H9 (cell line): ENCODE measurements around the gene ADAMTSL3. TPM values are rescaled to one million over a fixed set of nuclear protein-coding genes. Genes with fewer than 3 reads are reported as not detected.
"Not testable (repeated sequence)": the region's sequence is repeated elsewhere in the genome, so short reads cannot be mapped to it uniquely, and the experiment has no call there.

Experiments used
- DNase-seq: peaks from one replicate; pipeline ENCODE4 v3.0.0-alpha.2; 2017
- H2AFZ ChIP-seq: one replicate; pipeline ENCODE4 v1.6.1; 2013; ENCODE audit warnings: mild to moderate bottlenecking, low read length, control low read depth, moderate library complexity
- H2AK5ac ChIP-seq: 2 replicates; pipeline ENCODE4 v1.6.1; 2013; ENCODE audit warnings: low read length, control low read depth, mixed read lengths; ENCODE audit not compliant: insufficient read length
- H2BK120ac ChIP-seq: one replicate; pipeline ENCODE4 v1.6.1; 2013; ENCODE audit warnings: low read depth, mild to moderate bottlenecking, low read length, control low read depth, inconsistent platforms; ENCODE audit not compliant: poor library complexity, severe bottlenecking
- H2BK12ac ChIP-seq: 2 replicates; pipeline ENCODE4 v1.6.1; 2013; ENCODE audit warnings: low read length, control low read depth, mixed read lengths, low read depth; ENCODE audit not compliant: insufficient read length
- H2BK15ac ChIP-seq: 2 replicates; pipeline ENCODE4 v1.6.1; 2013; ENCODE audit warnings: low read depth, low read length, control low read depth
- H2BK20ac ChIP-seq: one replicate; pipeline ENCODE4 v1.6.1; 2013; ENCODE audit warnings: low read depth, mild to moderate bottlenecking, low read length, control low read depth, inconsistent platforms; ENCODE audit not compliant: poor library complexity, severe bottlenecking
- H2BK5ac ChIP-seq: 2 replicates; pipeline ENCODE4 v1.6.1; 2013; ENCODE audit warnings: low read length, control low read depth, mixed read lengths; ENCODE audit not compliant: insufficient read length
- H3K14ac ChIP-seq: 2 replicates; pipeline ENCODE4 v1.6.1; 2013; ENCODE audit warnings: low read length, control low read depth; ENCODE audit not compliant: insufficient read depth
- H3K18ac ChIP-seq: 2 replicates; pipeline ENCODE4 v1.6.1; 2013; ENCODE audit warnings: low read depth, mild to moderate bottlenecking, mixed read lengths, low read length, control low read depth; ENCODE audit not compliant: insufficient read length
- H3K23ac ChIP-seq: 2 replicates; pipeline ENCODE4 v1.6.1; 2013; ENCODE audit warnings: low read length, control low read depth, mixed read lengths, low read depth; ENCODE audit not compliant: insufficient read length
- H3K23me2 ChIP-seq: 2 replicates; pipeline ENCODE4 v1.6.1; 2013; ENCODE audit warnings: low read depth, mild to moderate bottlenecking, mixed read lengths, low read length, control low read depth; ENCODE audit not compliant: insufficient read length, poor library complexity, severe bottlenecking
- H3K27ac ChIP-seq: 2 replicates; pipeline ENCODE4 v1.5.1; 2013; ENCODE audit warnings: low read length, control low read depth, mixed read lengths, low read depth; ENCODE audit not compliant: insufficient read length
- H3K27me3 ChIP-seq: 2 replicates; pipeline ENCODE4 v1.6.1; 2013; ENCODE audit warnings: low read length, control low read depth, inconsistent platforms; ENCODE audit not compliant: insufficient read depth
- H3K4ac ChIP-seq: 2 replicates; pipeline ENCODE4 v1.6.1; 2013; ENCODE audit warnings: low read depth, mild to moderate bottlenecking, control low read depth, inconsistent platforms, low read length, moderate library complexity
- H3K4me1 ChIP-seq: 2 replicates; pipeline ENCODE4 v1.6.1; 2013; ENCODE audit warnings: low read length, control low read depth, inconsistent platforms; ENCODE audit not compliant: insufficient read depth
- H3K4me2 ChIP-seq: 2 replicates; pipeline ENCODE4 v1.6.1; 2013; ENCODE audit warnings: low read length, control low read depth, mixed read lengths; ENCODE audit not compliant: insufficient read length, insufficient read depth
- H3K56ac ChIP-seq: 2 replicates; pipeline ENCODE4 v1.6.1; 2013; ENCODE audit warnings: low read depth, mild to moderate bottlenecking, mixed read lengths, low read length, control low read depth; ENCODE audit not compliant: insufficient read length
- H3K79me1 ChIP-seq: 2 replicates; pipeline ENCODE4 v1.6.1; 2013; ENCODE audit warnings: low read depth, mild to moderate bottlenecking, moderate library complexity, low read length, control low read depth, inconsistent platforms; ENCODE audit not compliant: insufficient read depth, poor library complexity, severe bottlenecking
- H3K79me2 ChIP-seq: 2 replicates; pipeline ENCODE4 v1.6.1; 2013; ENCODE audit warnings: low read length, control low read depth, inconsistent platforms; ENCODE audit not compliant: insufficient read depth
- H3K9ac ChIP-seq: 2 replicates; pipeline ENCODE4 v1.6.1; 2013; ENCODE audit warnings: low read length, control low read depth, mixed read lengths; ENCODE audit not compliant: insufficient read length; ENCODE audit errors: extremely low read depth
- H3K9me3 ChIP-seq: one replicate; pipeline ENCODE4 v1.6.1; 2013; ENCODE audit warnings: low read depth, low read length, inconsistent platforms; ENCODE audit not compliant: control insufficient read depth
- H3T11ph ChIP-seq: one replicate; pipeline ENCODE4 v1.6.1; 2013; ENCODE audit warnings: mild to moderate bottlenecking, low read length, control low read depth, inconsistent platforms
- H4K20me1 ChIP-seq: one replicate; pipeline ENCODE4 v1.6.1; 2013; ENCODE audit not compliant: control insufficient read depth, insufficient read length, insufficient read depth
- H4K5ac ChIP-seq: 2 replicates; pipeline ENCODE4 v1.6.1; 2013; ENCODE audit warnings: low read depth, mild to moderate bottlenecking, mixed read lengths, low read length, control low read depth; ENCODE audit not compliant: insufficient read length
- H4K8ac ChIP-seq: replicated peaks from 2 replicates; pipeline ENCODE4 v1.6.1; 2013; ENCODE audit warnings: low read length, control low read depth, mixed read lengths, low read depth; ENCODE audit not compliant: insufficient read length
- H4K91ac ChIP-seq: 2 replicates; pipeline ENCODE4 v1.6.1; 2013; ENCODE audit warnings: low read depth, mild to moderate bottlenecking, moderate library complexity, mixed read lengths, low read length, control low read depth; ENCODE audit not compliant: insufficient read length
- H3K27ac Mint-ChIP-seq, 3 experiments: 2 replicates in 2 of 3; 3 replicates in 1 of 3; pipeline ENCODE4 v1.8.0; 2020 to 2021; ENCODE audit warnings: mixed read lengths in 3 of 3, mild to moderate bottlenecking in 1 of 3, moderate library complexity in 1 of 3
- H3K27me3 Mint-ChIP-seq: 2 replicates; pipeline ENCODE4 v1.8.0; 2021; ENCODE audit warnings: low read depth, mild to moderate bottlenecking, moderate library complexity, mixed read lengths
- H3K36me3 Mint-ChIP-seq, 3 experiments: 2 replicates in 2 of 3; 3 replicates in 1 of 3; pipeline ENCODE4 v1.8.0; 2020 to 2021; ENCODE audit warnings: low read depth in 3 of 3, mixed read lengths in 3 of 3; ENCODE audit not compliant: insufficient read depth in 1 of 3
- H3K4me1 Mint-ChIP-seq, 2 experiments: 2 replicates each; pipeline ENCODE4 v1.8.0; 2020; ENCODE audit warnings: mixed read lengths in 2 of 2
- H3K4me3 Mint-ChIP-seq, 2 experiments: 2 replicates in 1 of 2; 3 replicates in 1 of 2; pipeline ENCODE4 v1.8.0; 2020 to 2021; ENCODE audit warnings: mild to moderate bottlenecking in 2 of 2, mixed read lengths in 2 of 2, moderate library complexity in 1 of 2
- H3K9me3 Mint-ChIP-seq, 2 experiments: 2 replicates in 1 of 2; 3 replicates in 1 of 2; pipeline ENCODE4 v1.8.0; 2020; ENCODE audit warnings: mild to moderate bottlenecking in 2 of 2, mixed read lengths in 2 of 2, moderate library complexity in 1 of 2
- WGBS: extraction: QIAGEN DNeasy Blood & Tissue Kit; methylation state at CpG from one replicate; pipeline ENCODE4 v1.1.7; 2013; ENCODE audit warnings: missing lambda C conversion rate, low lambda C conversion rate, mixed read lengths; ENCODE audit not compliant: insufficient read length; ENCODE audit errors: extremely low coverage; 5-methylcytosine and 5-hydroxymethylcytosine counted together
- total RNA-seq: library from RNA; stranded (reverse); gene quantifications from 2 replicates; pipeline ENCODE4 v1.2.1, GENCODE V29; 2021
- TF ChIP-seq, protein P1 (sequence below): fragments of 200-600 bp; sonication (generic); conservative IDR thresholded peaks from 3 replicates; pipeline ENCODE4 v1.8.0; 2021; ENCODE audit warnings: antibody characterized with exemption, mild to moderate bottlenecking

ADAMTSL3 gene
- total RNA-seq, 1 experiment from 2014 or later: 0.39 TPM

DNA sequence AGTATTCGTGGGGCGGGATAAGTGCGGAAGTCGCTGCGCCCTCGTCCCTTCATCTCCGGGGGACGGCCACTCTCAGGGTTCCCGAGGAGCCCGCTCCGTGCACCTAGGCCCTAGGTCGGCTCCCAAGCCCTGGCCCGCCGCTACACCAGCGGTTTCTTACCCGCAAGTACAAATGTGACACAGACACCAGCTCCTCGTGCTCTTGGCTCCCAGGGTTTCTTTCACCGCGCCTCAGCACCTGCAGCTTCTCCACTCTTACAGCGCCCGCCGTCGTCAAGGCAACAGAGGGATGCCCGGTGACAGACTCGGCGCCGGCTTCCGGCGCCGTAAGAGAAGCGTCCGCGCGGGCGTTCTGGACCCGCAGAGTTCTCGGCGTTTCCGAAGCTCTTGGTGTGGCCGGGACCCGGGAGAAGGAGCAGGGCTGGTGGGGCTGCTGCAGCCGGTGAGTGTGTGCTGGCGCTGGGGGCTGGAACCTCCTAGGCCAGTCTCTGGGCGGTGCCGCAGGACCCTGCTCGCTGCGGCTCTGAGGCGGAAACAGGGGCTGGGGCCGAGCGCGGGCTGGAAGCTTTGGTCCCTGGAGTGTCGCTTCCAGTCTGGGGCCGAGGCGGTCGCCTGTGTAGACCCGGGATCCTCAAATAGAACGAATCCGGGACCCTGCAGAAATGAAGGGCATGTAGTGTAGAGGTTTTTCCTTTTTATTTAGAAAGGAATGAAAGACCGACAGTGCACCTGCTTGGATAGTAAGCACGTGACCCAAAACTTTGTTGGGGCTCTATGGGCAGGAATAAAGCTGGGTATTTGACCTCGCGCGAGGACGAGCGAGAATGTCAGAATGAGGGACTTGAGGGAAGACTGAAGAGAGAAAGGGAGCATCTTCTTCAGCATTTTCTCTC, 426.2 kb downstream of the ADAMTSL3 start:
- WGBS: no CpG with 5 or more reads among the region's 65 CpGs
- Histone ChIP-seq H2AFZ (no peak overlapping the region), H4K91ac (no peak overlapping the region), H2BK120ac (no peak overlapping the region), H4K8ac (no peak overlapping the region), H4K20me1 (no peaks in the 10 kb centered on the region), H3K79me1 (no peaks in the 10 kb centered on the region), H3K14ac (no peak overlapping the region), H3K27ac (no peak overlapping the region), H2AK5ac (no peak overlapping the region), H3K23me2 (peaks cover 10% of the 10 kb centered on the region), H3K79me2 (no peaks in the 10 kb centered on the region), H3K4me1 (no peaks in the 10 kb centered on the region), H3K56ac (no peak overlapping the region), H3K4ac (no peak overlapping the region), H2BK15ac (no peak overlapping the region), H3K23ac (no peak overlapping the region), H3K9me3 (no peaks in the 10 kb centered on the region), H3K9ac (no peak overlapping the region), H2BK20ac (no peak overlapping the region), H4K5ac (no peak overlapping the region), H3T11ph (no peak overlapping the region), H3K27me3 (no peaks in the 10 kb centered on the region), H2BK12ac (no peak overlapping the region), H3K4me2 (peak overlapping the region; percentile 86), H2BK5ac (no peak overlapping the region), H3K18ac (peak overlapping the region; percentile 67)
- peak; percentile 74 for DNase-seq
- H3K27me3 Mint-ChIP-seq: peaks cover 66% of the 10 kb centered on the region
- H3K4me3 Mint-ChIP-seq: peak overlapping the region; percentile 82 to 90
- TF ChIP-seq, protein P1, sequence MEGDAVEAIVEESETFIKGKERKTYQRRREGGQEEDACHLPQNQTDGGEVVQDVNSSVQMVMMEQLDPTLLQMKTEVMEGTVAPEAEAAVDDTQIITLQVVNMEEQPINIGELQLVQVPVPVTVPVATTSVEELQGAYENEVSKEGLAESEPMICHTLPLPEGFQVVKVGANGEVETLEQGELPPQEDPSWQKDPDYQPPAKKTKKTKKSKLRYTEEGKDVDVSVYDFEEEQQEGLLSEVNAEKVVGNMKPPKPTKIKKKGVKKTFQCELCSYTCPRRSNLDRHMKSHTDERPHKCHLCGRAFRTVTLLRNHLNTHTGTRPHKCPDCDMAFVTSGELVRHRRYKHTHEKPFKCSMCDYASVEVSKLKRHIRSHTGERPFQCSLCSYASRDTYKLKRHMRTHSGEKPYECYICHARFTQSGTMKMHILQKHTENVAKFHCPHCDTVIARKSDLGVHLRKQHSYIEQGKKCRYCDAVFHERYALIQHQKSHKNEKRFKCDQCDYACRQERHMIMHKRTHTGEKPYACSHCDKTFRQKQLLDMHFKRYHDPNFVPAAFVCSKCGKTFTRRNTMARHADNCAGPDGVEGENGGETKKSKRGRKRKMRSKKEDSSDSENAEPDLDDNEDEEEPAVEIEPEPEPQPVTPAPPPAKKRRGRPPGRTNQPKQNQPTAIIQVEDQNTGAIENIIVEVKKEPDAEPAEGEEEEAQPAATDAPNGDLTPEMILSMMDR: no peak
- H3K36me3 Mint-ChIP-seq: no peaks in the 10 kb centered on the region; a peak in 1 of 7 replicates
- H3K4me1 Mint-ChIP-seq: peaks cover 8 to 10% of the 10 kb centered on the region in 2 experiments
- no peak overlapping the region for H3K27ac Mint-ChIP-seq
- H3K9me3 Mint-ChIP-seq: peaks cover 0 to 2% of the 10 kb centered on the region in 2 experiments; a peak in 1 of 5 replicates

DNA sequence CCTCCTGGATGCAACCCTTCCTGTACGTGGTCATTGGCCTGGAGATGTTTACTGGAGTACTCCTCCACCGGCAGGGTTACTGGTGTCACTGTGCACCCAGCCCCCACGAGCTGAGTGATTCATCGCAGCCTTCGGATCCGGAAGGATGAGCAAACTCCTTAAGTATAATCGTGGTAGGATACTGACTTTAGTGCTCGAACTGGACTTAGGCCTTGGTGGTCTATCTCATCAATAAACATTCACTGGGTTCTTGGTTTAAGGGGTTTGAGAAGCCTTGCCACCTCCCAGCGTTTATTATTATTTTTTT, 426.8 kb downstream of the ADAMTSL3 start:
- H3K4me1 Mint-ChIP-seq, H2BK120ac ChIP-seq, H3K79me1 ChIP-seq, H2BK5ac ChIP-seq, H3K23me2 ChIP-seq, H3K9ac ChIP-seq, DNase-seq, H3K79me2 ChIP-seq, H3K14ac ChIP-seq, H3K18ac ChIP-seq, H3K36me3 Mint-ChIP-seq, H3K9me3 ChIP-seq, H2BK20ac ChIP-seq, H4K20me1 ChIP-seq, H4K91ac ChIP-seq, H3K27ac ChIP-seq, H3K27me3 ChIP-seq, H3K56ac ChIP-seq, H3K4me1 ChIP-seq, H2BK15ac ChIP-seq, H3K4ac ChIP-seq, H3K23ac ChIP-seq, H3T11ph ChIP-seq, H2BK12ac ChIP-seq, H2AFZ ChIP-seq, H4K8ac ChIP-seq, H2AK5ac ChIP-seq, H3K27ac Mint-ChIP-seq, H3K9me3 Mint-ChIP-seq, H4K5ac ChIP-seq: not testable (repeated sequence)
- Mint-ChIP-seq H3K4me3 (peak overlapping the region; percentile 82 to 90), H3K27me3 (peaks cover 65% of the 10 kb centered on the region)
- peak overlapping the region; percentile 86 for H3K4me2 ChIP-seq
- WGBS: no CpG with 5 or more reads among the region's 9 CpGs
